C4-2B (cell line): ENCODE results near the gene OTOG.

Experiments used
- H3K27ac ChIP-seq: fragments of 450-650 bp; 2 replicates; pipeline ENCODE4 v1.5.1; 2017
- CTCF ChIP-seq: fragments of 450-650 bp; conservative IDR thresholded peaks from 2 replicates; pipeline ENCODE4 v1.5.1; 2017; ENCODE audit warnings: mild to moderate bottlenecking
- ZFX ChIP-seq: fragments of 450-650 bp; IDR thresholded peaks from 2 replicates; pipeline ENCODE4 v1.6.1; 2017

Gene OTOG

DNA sequence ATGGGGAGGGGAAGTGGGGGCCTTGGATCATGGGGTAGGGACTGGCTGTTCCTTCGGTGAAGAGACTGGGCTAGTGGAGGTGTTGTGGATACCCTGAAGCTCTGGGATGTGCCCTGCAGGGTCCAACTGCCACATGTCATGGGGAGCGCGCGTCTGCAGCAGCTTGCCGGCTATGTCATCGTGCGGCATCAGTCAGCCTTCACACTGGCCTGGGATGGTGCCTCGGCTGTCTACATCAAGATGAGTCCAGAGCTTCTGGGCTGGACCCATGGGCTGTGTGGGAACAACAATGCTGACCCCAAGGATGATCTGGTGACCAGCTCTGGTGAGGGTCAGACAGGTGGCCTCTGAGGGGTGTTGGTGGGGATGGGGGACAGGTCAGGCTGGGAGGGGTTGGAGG, 9.9 kb downstream of the OTOG start:
- no peak for TF ChIP-seq CTCF
- TF ChIP-seq ZFX: no peak
- no peak overlapping the region for H3K27ac ChIP-seq

GRCh38 chr11:17558025-17558780, 11.1 kb downstream of the OTOG start:
- no peak overlapping the region for H3K27ac ChIP-seq
- TF ChIP-seq ZFX (no peak), CTCF (no peak)

- no peak for TF ChIP-seq CTCF
- no peak for TF ChIP-seq ZFX
- H3K27ac ChIP-seq: no peak overlapping the region
Measured at GRCh38 chr11:17558916-17559315, 11.9 kb downstream of the OTOG start.

- H3K27ac ChIP-seq: no peak overlapping the region
- TF ChIP-seq CTCF (no peak), ZFX (no peak)
Measured at GRCh38 chr11:17559341-17560087, 12.5 kb downstream of the OTOG start.

DNA sequence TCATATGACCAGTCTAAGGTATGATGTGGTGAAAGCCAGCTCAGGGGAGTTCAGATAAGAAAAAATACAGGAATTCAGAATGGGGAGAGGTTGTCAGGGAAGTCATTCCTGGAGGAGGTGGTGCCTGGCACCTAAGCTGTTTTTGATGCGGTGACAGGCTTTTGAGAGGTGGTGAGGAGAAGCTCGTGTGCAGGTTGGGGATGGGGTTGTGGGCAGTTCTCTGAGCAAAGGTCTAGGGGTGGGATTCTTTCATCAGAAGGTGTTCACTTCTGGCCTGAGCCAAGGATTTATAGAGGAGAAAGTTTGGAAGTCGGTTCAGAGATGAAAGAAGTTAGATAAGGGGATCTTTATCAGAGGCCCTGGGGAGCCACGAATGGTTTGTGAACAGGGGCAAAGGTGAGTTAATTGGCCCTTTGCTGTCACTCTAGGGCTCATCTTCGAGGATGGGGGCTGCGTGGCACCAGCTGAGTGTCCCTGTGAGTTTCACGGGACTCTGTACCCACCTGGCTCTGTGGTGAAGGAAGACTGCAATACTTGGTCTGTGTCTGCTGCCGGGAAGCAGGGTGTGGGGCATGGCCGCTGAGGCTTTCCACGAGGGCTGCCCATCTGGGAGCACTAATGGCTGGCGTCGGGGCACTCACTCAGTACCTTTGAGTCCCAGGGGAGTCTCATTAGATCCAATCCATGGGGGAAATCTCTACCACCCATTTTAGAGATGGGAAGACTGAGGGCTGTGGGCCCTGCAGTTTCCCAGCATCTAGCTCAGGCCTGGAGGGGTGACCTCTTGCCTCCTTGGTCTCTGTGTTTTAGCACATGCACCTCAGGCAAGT, 13.4 kb downstream of the OTOG start:
- TF ChIP-seq CTCF (no peak), ZFX (no peak)

GRCh38 chr11:17561111-17561415, 14.0 kb downstream of the OTOG start:
- TF ChIP-seq ZFX (no peak), CTCF (no peak)
- no peak overlapping the region for H3K27ac ChIP-seq

More for the DNA sequence above, 13.4 kb downstream of the OTOG start:
- H3K27ac ChIP-seq: no peak overlapping the region

DNA sequence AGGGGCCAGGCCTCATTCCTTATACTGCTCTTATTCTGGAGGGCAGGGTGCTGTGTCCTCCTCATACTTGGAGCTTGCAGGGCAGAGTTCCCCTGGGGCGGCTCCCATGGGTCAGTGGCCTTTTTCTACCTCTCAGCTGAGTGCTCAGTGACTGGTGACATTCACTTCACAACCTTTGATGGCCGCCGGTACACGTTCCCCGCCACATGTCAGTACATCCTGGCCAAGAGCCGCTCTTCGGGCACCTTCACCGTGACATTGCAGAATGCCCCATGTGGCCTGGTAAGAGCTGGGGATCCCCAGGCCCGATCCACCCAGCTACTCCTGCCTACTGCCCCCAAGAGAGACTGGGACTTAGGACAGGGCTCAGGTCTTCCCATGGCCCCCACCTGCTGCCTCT, 14.5 kb downstream of the OTOG start:
- no peak for TF ChIP-seq CTCF
- TF ChIP-seq ZFX: no peak
- no peak overlapping the region for H3K27ac ChIP-seq
